Lower leg skin (tissue), 4 donors: ENCODE measurements around the gene GPC3. TPM values are rescaled to one million over a fixed set of nuclear protein-coding genes. Genes with fewer than 3 reads are reported as not detected.

Source experiments
- DNase-seq, 2 donors: peaks; one replicate each; pipeline ENCODE4 v3.0.0-alpha.2; 2019; ENCODE audit warnings: low spot score in 2 of 2
- H3K4me3 ChIP-seq: fragments of 200-600 bp; sonication (generic); 2 replicates; pipeline ENCODE4 v1.5.1; 2017; ENCODE audit warnings: mild to moderate bottlenecking, low read depth; ENCODE audit not compliant: poor library complexity, severe bottlenecking
- POLR2A ChIP-seq, 2 donors: fragments of 450-650 bp; IDR thresholded peaks; one replicate each; pipeline ENCODE4 v1.6.1; 2016 to 2017; ENCODE audit warnings: antibody characterized with exemption in 2 of 2, mild to moderate bottlenecking in 1 of 2, moderate library complexity in 1 of 2
- WGBS, 2 donors: methylation state at CpG; one replicate each; pipeline ENCODE4 v1.1.5; 2018; 5-methylcytosine and 5-hydroxymethylcytosine counted together
- intact Hi-C: fragments of 100-400 bp; cut with DNase I; formaldehyde crosslinking; loops from one replicate; pipeline ENCODE4 v1.15.0; 2023; ENCODE audit warnings: low total_unique reads
- total RNA-seq, 4 donors: library from RNA; depleted of rRNA; stranded (reverse); fragments of >200 nt; gene quantifications; one replicate each; pipeline ENCODE4 v1.1.0, GENCODE V29; 2016
- TF ChIP-seq, protein P1 (sequence below), 3 donors: fragments of 450-650 bp; IDR thresholded peaks; one replicate each; pipeline ENCODE4 v1.5.1; 2016; ENCODE audit warnings: antibody characterized with exemption in 3 of 3, mild to moderate bottlenecking in 3 of 3, moderate library complexity in 2 of 3

GPC3 gene
- total RNA-seq, 4 donors from 2014 or later = 10.4 to 24.4 (median 14.7) TPM

DNA sequence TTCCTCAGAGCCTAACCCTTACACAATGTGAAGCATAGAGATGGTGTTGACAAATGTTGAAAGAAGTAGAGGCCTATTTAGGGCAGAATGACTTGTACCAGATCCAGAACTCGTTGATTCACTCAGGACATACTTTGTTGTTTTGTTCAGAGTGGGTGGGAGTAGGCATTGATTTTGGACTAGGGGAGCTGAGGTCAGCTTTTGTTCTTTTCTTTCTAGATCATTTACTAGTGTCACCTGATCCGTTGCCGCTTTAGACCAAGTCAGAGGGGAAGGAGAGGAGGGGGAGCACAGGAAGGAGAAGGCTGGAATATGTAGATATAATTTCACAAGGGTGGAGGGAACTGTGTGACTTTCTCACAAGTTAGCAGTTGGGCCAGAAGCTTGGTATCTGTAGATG lies 287.7 kb downstream of the GPC3 start:
- WGBS, 2 donors = 53 to 54% methylated on average over 3 of the region's 3 CpGs
- intact Hi-C loops = no loop called here
- H3K4me3 ChIP-seq = no peak overlapping the region
- no peak for DNase-seq
- no peak for TF ChIP-seq POLR2A (IDR thresholded peaks at IDR 0.05)
- TF ChIP-seq, protein P1, sequence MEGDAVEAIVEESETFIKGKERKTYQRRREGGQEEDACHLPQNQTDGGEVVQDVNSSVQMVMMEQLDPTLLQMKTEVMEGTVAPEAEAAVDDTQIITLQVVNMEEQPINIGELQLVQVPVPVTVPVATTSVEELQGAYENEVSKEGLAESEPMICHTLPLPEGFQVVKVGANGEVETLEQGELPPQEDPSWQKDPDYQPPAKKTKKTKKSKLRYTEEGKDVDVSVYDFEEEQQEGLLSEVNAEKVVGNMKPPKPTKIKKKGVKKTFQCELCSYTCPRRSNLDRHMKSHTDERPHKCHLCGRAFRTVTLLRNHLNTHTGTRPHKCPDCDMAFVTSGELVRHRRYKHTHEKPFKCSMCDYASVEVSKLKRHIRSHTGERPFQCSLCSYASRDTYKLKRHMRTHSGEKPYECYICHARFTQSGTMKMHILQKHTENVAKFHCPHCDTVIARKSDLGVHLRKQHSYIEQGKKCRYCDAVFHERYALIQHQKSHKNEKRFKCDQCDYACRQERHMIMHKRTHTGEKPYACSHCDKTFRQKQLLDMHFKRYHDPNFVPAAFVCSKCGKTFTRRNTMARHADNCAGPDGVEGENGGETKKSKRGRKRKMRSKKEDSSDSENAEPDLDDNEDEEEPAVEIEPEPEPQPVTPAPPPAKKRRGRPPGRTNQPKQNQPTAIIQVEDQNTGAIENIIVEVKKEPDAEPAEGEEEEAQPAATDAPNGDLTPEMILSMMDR (IDR thresholded peaks at IDR 0.05) = no peak

DNA sequence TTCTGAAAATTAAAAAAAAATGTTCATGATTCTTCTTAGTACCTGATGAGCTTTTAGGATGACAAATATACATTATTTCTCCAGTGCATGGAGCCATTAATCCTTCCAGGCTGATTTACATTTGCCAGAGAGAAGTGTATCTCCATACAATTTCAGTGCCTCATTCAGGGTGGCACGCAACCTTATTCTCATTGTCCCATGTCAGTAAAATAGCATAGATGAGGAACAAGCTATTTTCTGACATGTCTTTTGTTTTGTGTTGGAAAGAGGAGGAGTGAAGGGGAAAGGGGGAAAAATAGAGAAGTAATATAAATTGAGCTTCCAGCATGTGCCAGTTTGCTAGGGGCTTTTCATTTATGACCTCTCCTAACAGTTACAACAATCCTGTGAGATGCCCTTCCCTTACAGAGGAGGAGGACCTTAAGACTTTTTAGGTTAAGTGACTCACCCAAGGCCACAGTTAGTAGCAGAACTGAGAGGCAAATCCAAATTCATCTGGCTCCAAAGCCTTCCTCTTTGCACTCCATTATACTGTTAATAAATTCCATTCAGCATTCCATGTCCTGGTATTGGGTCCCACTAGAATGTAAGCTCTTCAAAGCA lies 295.3 kb downstream of the GPC3 start:
- intact Hi-C loops = no loop called here
- WGBS, 2 donors = 74 to 96% methylated on average over 1 of the region's 1 CpG
- TF ChIP-seq, protein P1 (IDR thresholded peaks at IDR 0.05) = no peak
- no peak for TF ChIP-seq POLR2A (IDR thresholded peaks at IDR 0.05)
- DNase-seq = no peak
- H3K4me3 ChIP-seq = no peak overlapping the region

DNA sequence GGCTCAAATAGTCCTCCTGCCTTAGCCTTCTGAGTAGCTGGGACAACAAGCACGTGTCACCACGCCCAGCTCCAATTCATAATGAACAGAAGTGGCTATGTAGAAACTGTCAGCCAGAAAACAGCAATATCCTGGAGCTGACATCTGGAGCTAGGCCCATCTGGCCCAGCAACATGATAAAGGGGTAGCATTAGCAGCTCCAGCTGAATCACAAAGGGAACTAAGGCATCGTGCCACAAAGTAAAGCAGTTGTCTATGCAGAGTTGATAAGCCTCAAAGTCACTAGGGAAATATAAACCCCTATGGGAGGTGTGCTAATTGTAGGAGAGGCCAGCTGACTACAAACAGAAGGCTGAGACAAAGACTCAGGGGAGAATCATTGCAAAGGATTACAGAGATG lies 299.6 kb downstream of the GPC3 start:
- 20 to 42% methylated on average over 3 of the region's 3 CpGs for WGBS, 2 donors
- TF ChIP-seq POLR2A (IDR thresholded peaks at IDR 0.05) = no peak
- TF ChIP-seq, protein P1 (IDR thresholded peaks at IDR 0.05) = no peak
- no peak overlapping the region for H3K4me3 ChIP-seq
- intact Hi-C loops = no loop called here
- DNase-seq = no peak

DNA sequence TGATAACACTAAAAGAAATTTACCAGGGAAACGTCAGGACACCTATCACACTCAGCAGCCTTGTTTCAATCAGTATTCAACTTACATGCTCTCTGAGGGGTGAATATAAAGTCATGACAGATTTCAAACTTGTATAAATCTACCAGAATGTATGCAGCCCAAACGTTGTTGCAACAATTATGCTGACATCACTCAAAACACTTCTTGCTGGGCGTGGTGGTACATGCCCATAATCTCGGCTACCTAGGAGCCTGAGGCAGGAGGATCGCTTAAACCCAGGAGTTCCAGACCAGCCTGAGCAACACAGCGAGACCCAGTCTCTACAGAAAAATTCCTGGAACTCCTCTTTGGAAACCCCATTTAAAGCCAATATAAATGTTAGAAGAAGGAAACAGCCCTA lies 303.5 kb downstream of the GPC3 start:
- intact Hi-C loops = no loop called here
- TF ChIP-seq, protein P1 (IDR thresholded peaks at IDR 0.05) = no peak
- no peak for TF ChIP-seq POLR2A (IDR thresholded peaks at IDR 0.05)
- no peak for DNase-seq
- WGBS, 2 donors = 46 to 49% methylated on average over 6 of the region's 6 CpGs
- no peak overlapping the region for H3K4me3 ChIP-seq

DNA sequence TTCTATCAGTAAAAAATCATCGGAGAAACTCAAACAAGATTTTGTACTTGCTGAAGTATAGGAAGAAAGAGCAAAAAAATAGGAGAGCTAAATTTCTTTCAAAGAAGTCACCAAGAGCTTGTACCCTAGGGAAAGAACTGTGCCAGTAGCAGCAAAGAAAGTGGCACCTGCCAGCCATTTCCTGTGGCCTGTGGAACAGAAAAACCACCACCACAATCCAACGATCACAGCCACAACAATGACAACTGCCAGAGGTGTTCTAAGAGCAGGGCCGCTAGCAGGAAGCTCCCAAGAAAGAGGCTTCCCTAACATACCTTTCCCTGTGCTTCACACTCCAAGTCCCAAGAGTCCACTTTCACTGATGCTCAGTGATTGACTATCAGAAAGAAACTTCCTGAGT lies 304.0 kb downstream of the GPC3 start:
- WGBS, 2 donors = 52 to 77% methylated on average over 3 of the region's 3 CpGs
- TF ChIP-seq, protein P1 (IDR thresholded peaks at IDR 0.05) = no peak
- TF ChIP-seq POLR2A (IDR thresholded peaks at IDR 0.05) = no peak
- intact Hi-C loops = no loop called here
- no peak for DNase-seq
- no peak overlapping the region for H3K4me3 ChIP-seq
